HepG2 (cell line): ENCODE results near the gene SH3D19.

ENCODE experiments used
- POLR2A ChIP-seq, 2 experiments: IDR thresholded peaks; 2 replicates each; pipeline ENCODE4 v1.6.1; 2011; ENCODE audit warnings: low read depth in 2 of 2, low read length in 2 of 2, mild to moderate bottlenecking in 1 of 2, moderate library complexity in 1 of 2; ENCODE audit not compliant: insufficient read depth in 1 of 2
- ZNF24 ChIP-seq: fragments of 450-650 bp; IDR thresholded peaks from 2 replicates; pipeline ENCODE4 v1.6.1; 2017; ENCODE audit warnings: antibody characterized with exemption, mild to moderate bottlenecking

DNA sequence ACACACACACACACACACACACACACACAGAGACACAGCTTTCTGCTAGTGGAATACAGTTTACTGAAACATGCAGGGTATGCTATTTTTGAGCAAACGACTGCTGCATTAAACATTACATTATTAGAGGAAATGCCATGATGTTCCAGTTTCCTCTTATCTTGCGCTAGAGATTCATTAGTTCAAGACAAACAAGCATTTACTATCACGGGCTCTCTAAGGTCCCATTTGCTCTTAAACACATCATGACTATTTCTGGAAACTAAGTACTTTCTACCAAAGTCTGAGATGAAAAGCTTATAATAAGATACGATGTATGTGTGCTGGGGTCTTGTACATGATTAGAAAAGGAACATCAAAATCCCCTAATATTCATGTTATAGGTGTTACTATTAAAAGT, 177.1 kb downstream of the SH3D19 start:
- TF ChIP-seq ZNF24: no peak
- TF ChIP-seq POLR2A (IDR thresholded peaks at IDR 0.05; ENCODE audit: insufficient read depth in 1 of 2, low read depth in 2 of 2, low read length in 2 of 2): no peak
